Jurkat, Clone E6-1 (cell line): Measurements from ENCODE around the gene MRAS.
"Not testable (repeated sequence)": the region's sequence is repeated elsewhere in the genome, so short reads cannot be mapped to it uniquely, and the experiment has no call there.

ENCODE experiments used
- DNase-seq: peaks from one replicate; pipeline ENCODE4 v3.0.0-alpha.2; 2011; ENCODE audit warnings: low read depth, low spot score
- H3K4me3 ChIP-seq: 2 replicates; pipeline ENCODE4 v1.5.1; 2011; ENCODE audit warnings: mild to moderate bottlenecking, low read length, control low read depth, moderate library complexity

MRAS gene

DNA sequence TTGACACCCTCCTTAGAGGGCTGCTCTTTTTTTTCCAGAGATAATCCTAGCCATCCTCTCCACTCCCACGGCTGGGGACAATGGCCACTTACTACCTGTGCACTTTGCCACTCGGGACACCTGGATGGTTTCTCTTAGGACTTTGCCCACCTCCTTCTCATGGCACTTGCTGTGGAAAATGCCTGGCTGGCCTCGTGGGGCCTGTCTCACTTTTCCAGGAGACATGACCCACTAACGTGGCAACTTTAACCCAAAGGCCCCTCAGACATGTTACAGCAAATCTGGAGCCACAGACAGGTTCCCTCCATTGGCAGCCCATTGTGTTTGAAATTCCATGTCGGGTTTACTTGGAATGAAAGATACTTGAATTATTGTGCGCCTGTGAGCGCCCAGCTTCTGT, 56.6 kb downstream of the MRAS start:
- DNase-seq, result no peak

DNA sequence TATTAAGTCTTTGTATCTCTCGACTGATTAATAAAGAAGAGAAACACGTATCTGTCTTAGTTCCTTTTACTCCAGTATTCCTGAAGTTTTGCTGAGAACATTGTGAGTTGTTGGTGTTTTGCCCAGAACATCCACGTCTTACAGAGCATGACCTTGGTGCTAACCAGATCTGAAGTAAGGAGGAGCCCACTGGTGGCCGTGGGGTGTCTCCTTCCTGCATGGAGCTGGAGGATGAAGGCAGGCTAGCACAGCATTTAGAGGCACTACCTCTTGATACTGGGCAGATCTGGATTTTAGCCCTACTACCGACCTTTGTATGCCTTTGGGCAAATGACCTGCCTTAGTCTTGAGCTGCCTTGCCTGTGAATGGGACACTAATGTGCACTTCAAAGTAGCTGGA, 57.1 kb downstream of the MRAS start:
- no peak for DNase-seq
- no peak overlapping the region for H3K4me3 ChIP-seq

More for the DNA sequence above, 56.6 kb downstream of the MRAS start:
- no peak overlapping the region for H3K4me3 ChIP-seq

DNA sequence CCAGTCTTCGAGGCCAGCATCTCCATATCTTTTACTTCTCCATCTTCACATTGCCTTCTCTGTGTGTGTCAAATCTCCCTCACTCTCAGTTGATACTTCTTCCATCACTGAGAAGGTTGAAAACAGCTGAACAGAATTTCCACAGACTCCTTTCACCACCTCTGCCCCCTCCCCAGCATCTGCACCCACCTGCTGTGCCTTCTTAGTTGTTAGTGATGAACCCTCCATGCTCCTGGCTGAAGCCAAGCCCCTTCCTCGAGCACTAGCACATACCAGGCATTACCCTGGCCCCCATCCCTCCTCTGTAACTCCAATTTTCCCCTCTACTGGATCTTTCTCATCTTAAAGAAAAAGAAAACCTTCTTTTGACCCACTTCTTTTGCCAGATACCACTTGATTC, 58.2 kb downstream of the MRAS start:
- DNase-seq, result no peak
- H3K4me3 ChIP-seq, result no peak overlapping the region

DNA sequence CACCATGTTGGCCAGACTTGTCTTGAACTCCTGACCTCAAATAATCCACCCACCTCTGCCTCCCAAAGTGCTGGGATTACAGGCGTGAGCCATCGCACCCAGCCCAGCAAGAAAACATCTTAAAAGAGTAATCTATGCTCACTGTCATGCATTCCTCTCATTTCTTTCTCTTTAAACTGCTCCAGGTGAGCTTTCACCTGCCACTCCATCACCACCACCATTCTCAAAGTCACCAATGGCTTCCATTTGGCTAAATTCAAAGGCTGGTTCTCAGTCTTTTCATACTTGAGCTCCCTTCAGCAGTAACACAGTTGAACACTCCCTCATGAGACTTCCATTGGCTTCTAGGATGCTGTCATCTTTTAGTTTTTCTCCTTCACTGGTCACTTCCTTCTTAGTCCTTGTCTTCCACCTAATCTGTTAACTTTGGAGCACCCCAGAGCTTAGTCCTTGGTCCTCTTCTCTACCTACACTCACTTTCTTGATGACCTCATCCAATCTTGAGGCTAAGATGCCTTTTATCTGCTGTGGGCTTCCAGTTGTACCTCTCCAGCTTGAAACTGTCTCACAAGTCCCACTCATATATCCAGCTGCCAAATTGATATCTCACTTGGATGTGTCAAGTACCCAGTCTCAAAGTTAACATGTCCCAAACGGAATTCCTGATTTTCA, 59.0 kb downstream of the MRAS start:
- no peak for DNase-seq
- H3K4me3 ChIP-seq, result no peak overlapping the region

DNA sequence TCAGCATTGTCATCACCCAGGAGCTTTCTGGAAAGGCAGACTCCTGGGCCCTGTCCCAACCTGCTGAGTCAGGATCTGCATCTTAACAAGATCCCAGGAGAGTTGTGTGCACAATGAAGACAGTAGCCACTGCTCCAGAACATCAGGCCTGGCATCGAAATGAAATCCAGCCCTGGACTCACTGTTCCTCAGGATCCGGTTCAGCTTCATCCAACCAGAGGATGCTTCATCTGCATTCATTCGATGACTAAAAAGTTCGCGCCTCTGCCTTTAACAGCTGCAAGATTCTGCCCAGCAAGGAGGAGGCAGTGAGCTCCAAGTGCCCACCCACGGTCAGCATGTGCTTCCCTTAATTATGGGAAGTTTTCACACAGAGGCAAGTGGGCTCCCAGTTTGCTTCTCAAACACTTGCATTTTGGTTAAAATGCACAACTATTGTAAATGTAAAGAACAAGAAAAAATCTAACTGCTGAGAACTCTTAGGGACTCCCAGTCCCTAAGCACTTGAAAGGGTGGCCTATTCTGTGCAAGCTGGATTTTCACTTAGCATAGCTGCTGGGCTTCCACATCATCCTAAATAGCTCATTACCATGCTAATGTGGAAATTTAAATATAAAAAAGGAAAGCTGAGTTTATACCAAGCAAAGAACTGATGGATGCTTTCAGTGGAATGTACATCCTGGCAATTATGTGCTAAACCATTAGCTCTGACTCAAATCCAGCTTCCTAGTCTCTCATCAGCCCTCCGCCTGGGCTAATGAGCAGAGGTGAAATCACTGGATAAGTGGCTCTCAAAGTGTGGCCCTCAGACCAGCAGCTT, 60.6 kb downstream of the MRAS start:
- no peak overlapping the region for H3K4me3 ChIP-seq
- no peak for DNase-seq

DNA sequence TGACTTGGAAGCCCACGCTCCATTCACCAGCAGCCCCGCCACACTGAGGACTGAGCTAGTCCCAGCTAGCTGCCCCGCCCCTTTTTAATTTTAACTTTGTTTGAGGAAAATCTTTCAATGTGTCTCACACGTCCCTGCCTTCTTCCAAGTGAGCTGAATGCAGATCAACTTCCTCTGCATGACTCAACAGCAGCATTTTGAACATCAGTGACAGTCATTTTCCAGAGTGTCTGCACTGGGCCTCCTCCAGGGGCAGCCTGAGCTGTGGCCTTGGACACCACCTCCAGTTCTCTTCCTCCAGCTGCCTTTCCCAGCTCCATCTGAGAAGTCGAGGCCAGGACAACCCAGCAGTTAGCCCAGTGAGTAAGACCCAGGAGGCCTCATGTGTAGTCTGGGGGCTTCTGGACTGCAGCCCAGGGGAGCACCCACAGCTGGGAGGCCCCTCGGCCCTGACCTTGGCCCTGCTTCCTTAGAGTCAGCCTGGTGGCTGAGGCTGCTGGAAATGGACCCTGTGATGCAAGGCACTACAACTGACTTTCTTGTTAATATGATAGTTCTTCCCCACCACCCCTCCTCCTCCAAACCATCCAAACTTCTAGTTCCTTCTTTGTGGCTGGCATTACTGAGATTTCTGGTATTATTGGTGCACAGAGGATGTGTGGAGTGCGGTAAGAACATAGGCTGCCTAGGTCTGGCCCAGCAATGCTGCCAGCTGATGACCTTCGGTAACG, 64.6 kb downstream of the MRAS start:
- no peak for DNase-seq
- H3K4me3 ChIP-seq, result no peak overlapping the region

DNA sequence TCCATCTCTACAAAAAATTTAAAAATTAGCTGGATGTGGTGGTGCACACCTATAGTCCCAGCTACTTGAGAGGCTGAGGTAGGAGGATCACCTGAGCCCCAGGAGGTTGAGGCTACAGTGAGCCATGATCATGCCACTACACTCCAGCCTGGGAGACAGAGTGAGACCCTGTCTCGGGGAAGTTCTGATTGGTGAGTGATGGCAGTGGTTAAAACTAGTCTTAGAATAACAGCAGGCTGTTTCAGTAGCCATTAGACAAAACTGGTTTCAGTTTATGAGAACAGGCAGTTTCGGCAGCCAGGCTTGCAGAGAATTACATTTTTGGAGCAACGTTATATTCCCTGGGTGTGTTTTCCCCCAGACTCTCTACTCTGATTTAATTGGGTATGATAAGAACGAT, 67.9 kb downstream of the MRAS start:
- not testable (repeated sequence) for H3K4me3 ChIP-seq, DNase-seq

DNA sequence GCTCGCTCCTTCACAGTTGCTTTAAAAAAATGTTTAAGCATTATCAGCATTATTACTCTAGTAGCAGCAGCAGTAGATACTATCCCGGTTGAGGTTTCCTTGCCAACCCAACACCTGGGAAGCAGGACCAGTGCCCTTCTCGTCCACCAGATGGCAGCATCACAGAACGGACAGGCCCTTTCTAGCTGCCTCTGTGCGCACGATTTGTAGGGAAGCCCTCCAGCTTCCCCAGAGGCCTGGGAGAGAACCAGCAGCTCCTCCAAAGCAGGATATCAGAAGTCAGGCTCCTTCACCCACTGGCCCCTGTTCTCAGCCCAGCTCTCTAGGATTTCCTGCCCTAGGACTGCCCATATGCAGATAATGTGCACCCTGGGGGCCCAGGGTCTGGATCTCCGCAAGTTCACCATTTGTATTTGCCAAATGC, 69.2 kb downstream of the MRAS start:
- DNase-seq, result peak; percentile 69
- H3K4me3 ChIP-seq, result no peak overlapping the region

DNA sequence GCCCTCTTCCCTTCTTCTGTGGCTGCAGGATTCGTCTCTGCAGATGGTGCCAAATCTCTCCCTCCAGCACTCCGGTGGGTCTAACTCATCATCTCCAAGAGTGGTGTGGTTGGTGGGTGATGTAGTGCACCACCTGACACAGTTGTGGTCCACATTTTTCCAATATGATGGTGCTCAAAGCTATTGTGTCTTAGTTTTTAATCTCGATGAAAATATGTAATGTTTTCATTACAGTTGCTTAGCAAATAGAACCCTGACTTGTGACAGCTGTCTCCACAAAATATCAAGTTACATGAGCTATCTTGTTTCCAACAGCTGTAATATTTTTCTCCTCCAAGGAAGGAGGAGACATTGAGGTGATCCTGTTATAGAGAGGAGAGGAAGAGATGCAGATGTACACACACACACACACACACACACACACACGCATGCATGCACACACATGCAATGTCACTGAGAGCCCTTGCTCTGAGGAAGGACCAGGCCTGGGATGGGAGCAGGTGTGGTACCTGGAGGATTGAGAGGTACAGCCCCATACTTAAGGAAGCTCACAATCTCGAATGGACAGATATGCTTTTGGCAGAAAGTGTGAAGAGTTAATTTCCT, 70.3 kb downstream of the MRAS start:
- H3K4me3 ChIP-seq, result no peak overlapping the region
- no peak for DNase-seq

DNA sequence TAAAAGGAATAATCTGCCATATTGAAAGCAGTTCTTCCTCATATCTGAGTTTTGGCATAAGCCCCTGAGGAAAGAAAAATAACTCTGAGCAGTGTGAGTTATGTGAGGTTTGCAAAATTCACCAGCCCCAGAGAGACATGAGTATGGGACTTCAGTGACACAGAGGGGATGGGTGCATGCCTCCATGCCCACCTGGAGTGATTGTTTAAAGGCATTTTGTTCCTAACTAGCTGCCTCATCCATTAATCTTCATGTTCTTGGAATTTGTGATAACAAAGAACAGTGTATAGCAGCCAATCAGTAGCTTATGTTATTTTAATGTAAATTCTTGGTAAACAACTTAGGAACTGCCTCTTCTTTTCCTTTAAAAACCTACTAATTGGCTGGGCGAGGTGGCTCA, 74.9 kb downstream of the MRAS start:
- DNase-seq, result no peak
- H3K4me3 ChIP-seq, result no peak overlapping the region

DNA sequence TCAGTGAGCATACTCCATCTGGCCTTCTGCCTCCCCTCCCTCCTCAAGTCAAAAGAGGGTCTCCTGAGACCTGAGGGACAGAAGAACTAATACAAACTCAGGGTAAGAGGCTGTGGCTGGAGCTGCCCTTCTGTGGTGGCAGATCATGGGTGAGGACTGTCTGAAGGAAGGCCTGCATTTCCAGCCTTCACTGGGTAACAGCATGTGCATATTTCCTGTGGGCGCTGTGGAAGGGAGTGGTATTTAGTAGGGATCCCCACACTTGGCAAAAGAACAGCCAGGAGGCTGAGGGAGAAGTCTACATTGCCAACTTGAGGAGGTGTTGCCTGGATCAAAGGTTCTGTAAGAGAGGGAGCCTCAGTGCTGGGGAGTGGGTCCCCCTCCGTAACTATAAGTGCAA, 75.9 kb downstream of the MRAS start:
- DNase-seq, result no peak
- no peak overlapping the region for H3K4me3 ChIP-seq

DNA sequence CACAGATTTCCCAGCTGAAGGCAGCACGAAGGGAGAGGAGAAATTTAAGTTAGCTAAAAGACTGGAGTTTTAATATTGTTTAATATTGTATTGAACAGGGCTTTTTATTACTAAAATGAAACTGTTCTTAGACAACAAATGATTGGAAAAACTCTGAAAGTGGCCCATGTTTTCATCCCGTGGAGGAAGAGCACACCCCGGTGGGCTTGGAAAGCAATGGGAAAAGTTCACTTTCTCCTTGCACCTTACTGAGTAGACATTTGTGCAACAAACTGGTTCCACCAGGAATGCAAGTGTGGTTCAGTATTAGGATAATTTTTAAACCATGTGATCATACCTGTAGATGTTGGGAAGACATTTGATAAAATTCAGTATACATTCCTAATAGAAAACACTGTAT, 77.8 kb downstream of the MRAS start:
- no peak overlapping the region for H3K4me3 ChIP-seq
- DNase-seq, result no peak

DNA sequence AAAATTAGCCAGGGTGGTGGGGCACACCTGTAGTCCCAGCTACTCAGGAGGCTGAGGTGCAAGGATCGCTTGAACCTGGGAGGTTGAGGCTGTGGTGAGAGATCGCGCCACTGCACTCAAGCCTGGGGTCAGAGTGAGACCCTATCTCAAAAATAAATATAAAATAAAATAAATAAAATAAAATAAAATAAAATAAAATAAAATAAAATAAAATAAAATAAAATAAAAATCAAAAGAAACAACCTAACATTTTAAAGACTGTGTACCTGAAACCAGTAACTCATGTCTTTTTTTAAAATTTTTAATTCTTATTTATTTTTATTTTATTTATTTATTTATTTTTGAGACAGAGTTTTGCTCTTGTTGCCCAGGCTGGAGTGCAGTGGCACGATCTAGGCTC, 78.4 kb downstream of the MRAS start:
- not testable (repeated sequence) for DNase-seq, H3K4me3 ChIP-seq

DNA sequence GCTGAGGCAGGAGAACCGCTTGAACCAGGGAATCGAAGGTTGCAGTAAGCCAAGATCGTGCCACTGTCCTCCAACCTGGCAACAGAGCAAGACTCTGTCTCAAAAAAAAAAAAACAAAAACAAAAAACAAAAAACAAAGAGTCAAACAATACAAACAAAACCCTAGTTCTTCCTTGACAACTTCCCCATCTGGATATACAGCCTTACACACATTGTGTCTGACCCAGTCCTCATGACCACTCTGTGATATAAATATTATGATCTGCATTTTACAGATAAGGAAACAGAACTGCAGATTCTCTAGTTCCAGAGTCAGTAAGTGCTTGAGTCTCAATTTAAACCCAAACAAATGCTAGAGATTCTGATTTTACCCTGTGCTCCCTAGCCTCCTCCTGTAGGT, 81.3 kb downstream of the MRAS start:
- H3K4me3 ChIP-seq, result no peak overlapping the region
- no peak for DNase-seq

DNA sequence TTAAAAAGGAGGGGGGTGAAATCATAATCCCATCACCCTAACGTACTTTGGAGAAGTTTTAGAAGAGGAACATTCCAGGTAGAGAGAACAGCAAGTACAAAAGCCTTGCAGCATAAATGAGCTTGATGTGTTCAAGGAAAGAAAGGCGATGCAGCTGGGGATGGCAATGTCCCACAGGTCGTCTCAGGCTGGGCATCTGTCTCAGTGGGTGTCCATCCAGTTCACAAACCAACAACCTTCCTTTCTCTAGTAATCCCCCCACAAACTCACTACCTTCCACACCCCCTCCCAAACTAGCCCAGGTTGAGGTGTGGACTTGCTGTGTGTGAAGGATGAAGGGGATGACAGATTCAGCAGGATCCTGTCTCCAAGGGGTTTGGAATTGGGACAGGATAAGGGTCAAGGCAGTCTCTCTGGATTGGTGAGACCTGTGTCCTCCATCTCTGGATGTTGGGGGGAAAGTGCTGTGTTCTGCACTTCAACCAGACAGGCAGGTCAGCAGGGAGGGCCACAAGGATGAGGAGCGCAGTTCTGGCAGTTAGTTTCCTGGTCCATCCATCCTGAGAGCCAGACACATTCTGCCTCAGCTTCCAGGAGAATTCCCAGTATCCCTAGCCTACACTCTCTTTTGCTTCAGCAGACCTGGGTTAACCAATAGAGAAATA, 84.3 kb downstream of the MRAS start:
- no peak for DNase-seq

DNA sequence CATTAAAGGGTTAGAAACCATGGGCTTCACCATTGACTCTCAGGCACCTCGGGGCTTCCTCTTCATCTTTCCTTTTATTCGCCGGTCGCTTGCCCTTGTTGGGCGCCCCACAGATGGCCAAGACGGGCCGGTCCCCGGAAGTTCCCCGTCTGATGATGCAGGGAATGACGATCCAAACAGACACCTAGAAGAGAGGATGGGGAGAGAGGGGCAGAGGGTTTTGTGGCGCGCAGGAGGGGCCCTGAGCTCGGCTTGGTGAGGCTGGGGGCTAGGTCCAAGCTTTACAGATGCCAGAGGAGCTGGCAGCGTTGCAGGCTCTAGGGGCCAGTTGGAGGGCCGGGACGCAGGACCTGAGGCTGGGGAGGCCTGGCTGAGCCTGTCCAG, 85.5 kb downstream of the MRAS start:
- no peak for DNase-seq

More for the DNA sequence above, 84.3 kb downstream of the MRAS start:
- no peak overlapping the region for H3K4me3 ChIP-seq

DNA sequence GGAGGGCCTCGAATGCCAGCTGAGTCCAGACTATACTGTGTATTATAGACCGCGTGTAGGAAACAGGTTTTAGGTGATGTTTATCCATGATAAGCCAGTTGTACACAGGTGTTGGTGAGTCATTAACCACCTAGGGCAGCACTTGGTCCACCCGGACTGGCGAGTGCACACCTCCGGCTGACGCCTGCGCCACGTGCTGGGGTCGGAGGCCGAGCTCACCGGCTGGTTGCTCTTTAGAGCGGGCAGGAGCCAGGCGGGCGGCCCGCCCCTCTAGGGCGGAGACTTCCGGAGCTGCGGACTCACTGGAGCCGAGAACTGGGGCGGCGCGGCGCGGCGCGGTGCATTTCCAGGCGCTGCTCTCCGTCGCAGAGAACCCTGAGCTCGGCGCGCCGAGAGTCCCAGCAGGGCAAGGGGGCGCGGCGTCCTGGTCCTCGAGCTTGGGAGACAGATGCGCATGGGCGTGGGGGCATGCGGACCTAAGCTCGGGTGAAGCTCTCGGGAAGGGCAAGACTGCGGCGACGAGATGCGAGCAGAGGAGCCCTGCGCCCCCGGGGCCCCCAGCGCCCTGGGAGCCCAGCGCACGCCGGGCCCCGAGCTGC, 86.0 kb downstream of the MRAS start, which contains the start of gene ESYT3:
TSS of gene ESYT3 (plus strand) at position 341 of the 599 bp plus-strand sequence. CDS start at position 524, 183 bp downstream.
- peak within 1 kb of the TSS; percentile 52 for H3K4me3 ChIP-seq
- peak; percentile 52 for DNase-seq

More for the DNA sequence above, 85.5 kb downstream of the MRAS start:
- peak overlapping the region; percentile 52; the same call in 1 of the 2 replicates for H3K4me3 ChIP-seq

DNA sequence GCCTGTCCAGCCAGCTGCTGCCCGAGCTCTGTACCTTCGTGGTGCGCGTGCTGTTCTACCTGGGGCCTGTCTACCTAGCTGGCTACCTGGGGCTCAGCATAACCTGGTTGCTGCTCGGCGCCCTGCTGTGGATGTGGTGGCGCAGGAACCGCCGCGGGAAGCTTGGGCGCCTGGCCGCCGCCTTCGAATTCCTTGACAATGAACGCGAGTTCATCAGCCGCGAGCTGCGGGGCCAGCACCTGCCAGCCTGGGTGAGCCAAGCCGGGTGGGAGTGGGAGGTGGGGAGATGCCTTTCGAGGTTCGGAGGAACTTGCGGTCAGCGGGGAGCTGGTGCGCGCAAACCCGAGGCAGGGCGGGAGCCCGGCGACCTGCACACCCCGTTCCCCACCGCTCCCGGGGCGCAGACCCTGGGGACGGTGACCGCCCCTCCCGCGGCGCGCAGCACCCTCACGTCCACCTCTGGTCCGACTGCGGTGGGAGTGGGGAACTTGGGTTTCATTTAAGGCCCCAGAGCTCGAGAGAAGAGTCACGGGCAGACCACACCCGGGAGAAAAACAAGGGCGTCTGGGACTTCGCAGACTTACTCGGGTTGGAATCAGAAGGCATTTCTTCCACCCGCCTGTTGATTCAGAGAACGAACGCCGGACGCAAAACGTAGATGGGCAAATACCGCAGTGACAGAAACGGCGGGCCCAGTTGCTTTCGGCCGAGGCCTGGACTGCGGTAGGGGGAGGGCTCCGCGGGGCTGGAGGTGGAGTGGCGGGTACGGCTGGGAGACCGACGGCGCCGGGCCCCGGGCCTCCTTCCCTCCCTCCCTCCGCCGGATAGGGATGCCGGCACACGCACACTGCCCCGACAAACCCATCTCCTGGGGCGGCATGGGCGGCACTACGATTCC, 86.7 kb downstream of the MRAS start:
- H3K4me3 ChIP-seq, result peak overlapping the region; percentile 52
- DNase-seq, result no peak
